Endodermal cell (in vitro differentiated cells): ENCODE data around the gene PLAU. TPM values are rescaled to one million over a fixed set of nuclear protein-coding genes. Genes with fewer than 3 reads are reported as not detected.
A peak's percentile ranks its signal among the peaks of the same experiment; 100 is the strongest.

ENCODE experiments used
- DNase-seq: peaks from one replicate; pipeline ENCODE4 v3.0.0-alpha.2; 2017
- H3K27ac ChIP-seq: 2 replicates; pipeline ENCODE4 v1.5.1; 2013; ENCODE audit warnings: mild to moderate bottlenecking, low read depth, low read length, moderate library complexity
- H3K27me3 ChIP-seq: 2 replicates; pipeline ENCODE4 v1.6.1; 2013; ENCODE audit warnings: mild to moderate bottlenecking, low read length, moderate library complexity; ENCODE audit not compliant: insufficient read depth, control insufficient read depth, poor library complexity, severe bottlenecking
- H3K36me3 ChIP-seq: 2 replicates; pipeline ENCODE4 v1.7.0; 2013; ENCODE audit warnings: mild to moderate bottlenecking, low read length, moderate library complexity; ENCODE audit not compliant: control insufficient read depth, insufficient read depth
- H3K4me1 ChIP-seq: one replicate; pipeline ENCODE4 v1.7.0; 2013; ENCODE audit warnings: low read length; ENCODE audit not compliant: control insufficient read depth, insufficient read depth
- H3K4me3 ChIP-seq: 2 replicates; pipeline ENCODE4 v1.5.1; 2013; ENCODE audit warnings: mild to moderate bottlenecking, low read length, moderate library complexity
- H3K9ac ChIP-seq: 2 replicates; pipeline ENCODE4 v1.6.1; 2013; ENCODE audit warnings: mild to moderate bottlenecking, low read length, moderate library complexity; ENCODE audit not compliant: poor library complexity, severe bottlenecking; ENCODE audit errors: extremely low read depth
- H3K9me3 ChIP-seq: 2 replicates; pipeline ENCODE4 v1.6.1; 2013; ENCODE audit warnings: mild to moderate bottlenecking, low read length, moderate library complexity; ENCODE audit not compliant: control insufficient read depth
- H3K27ac Mint-ChIP-seq: 2 replicates; pipeline ENCODE4 v1.8.0; 2020; ENCODE audit warnings: mixed read lengths
- H3K27me3 Mint-ChIP-seq: 2 replicates; pipeline ENCODE4 v1.8.0; 2021; ENCODE audit warnings: mild to moderate bottlenecking, mixed read lengths; ENCODE audit not compliant: insufficient read depth
- H3K36me3 Mint-ChIP-seq: 2 replicates; pipeline ENCODE4 v1.8.0; 2020; ENCODE audit warnings: low read depth, mixed read lengths
- H3K4me1 Mint-ChIP-seq: 2 replicates; pipeline ENCODE4 v1.8.0; 2020; ENCODE audit warnings: mixed read lengths
- H3K4me3 Mint-ChIP-seq: 2 replicates; pipeline ENCODE4 v1.8.0; 2020; ENCODE audit warnings: mild to moderate bottlenecking, moderate library complexity, mixed read lengths
- H3K9me3 Mint-ChIP-seq: 2 replicates; pipeline ENCODE4 v1.8.0; 2020; ENCODE audit warnings: mild to moderate bottlenecking, mixed read lengths
- WGBS, 2 experiments: methylation state at CpG; one replicate each; pipeline versions ENCODE4 v1.1.5 to v1.1.7; 2013; ENCODE audit warnings: missing lambda C conversion rate in 2 of 2, mixed read lengths in 1 of 2; ENCODE audit not compliant: insufficient coverage in 1 of 2, insufficient read length in 1 of 2; 5-methylcytosine and 5-hydroxymethylcytosine counted together
- total RNA-seq, 2 donors: library from RNA; stranded (reverse); fragmentation: NEBNext Ultra II Directional in 1 of 2; extraction: Animal tissue kit (Norgen Biotek cat#: 25700) in 1 of 2; gene quantifications; 2 replicates in 1 of 2; 3 replicates in 1 of 2; pipeline ENCODE4 v1.2.1, GENCODE V29; 2021
- TF ChIP-seq, protein P1 (sequence below): fragments of 200-600 bp; sonication (generic); conservative IDR thresholded peaks from 2 replicates; pipeline ENCODE4 v1.5.0; 2021; ENCODE audit warnings: antibody characterized with exemption, mild to moderate bottlenecking

PLAU gene
- total RNA-seq, 2 donors from 2014 or later: 2.7 to 3.3 TPM

DNA sequence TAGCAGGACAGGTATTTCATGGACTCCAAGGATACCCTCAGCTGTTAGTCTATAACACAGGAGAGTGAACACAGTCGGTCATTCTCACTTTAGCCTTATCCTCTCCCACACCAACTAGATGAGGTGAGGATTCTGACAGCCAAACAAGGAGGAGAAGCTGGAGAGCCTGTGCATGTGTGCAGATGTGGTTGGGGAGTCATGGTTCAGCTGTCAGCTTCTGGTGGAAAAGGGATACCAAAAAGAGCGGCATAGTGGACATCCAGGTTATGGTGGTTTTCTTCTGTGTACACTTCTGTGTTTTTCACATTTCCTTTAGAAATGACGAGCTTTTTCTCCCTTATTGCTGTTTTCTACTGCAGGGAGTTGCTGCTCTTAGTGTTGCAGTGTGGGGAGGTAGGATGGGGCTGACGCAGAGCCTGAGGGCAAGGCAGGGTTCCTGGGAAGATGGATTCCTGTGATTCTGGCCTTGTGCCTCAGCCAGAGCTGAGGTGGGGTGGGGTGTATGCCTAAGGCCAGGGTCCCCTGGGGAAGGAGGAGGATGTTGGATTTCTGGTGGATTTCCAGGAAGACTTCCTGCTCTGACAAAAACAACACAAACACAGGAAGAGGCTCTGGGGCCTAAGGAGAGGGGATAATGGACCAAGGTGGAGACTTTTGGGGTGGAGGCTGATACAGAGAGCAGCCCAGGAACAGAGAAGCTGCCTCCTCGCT, 26.6 kb downstream of the PLAU start:
- Histone ChIP-seq H3K27me3 (no peaks in the 10 kb centered on the region), H3K9me3 (no peaks in the 10 kb centered on the region), H3K4me3 (no peak overlapping the region), H3K9ac (no peak overlapping the region), H3K4me1 (peaks cover 2% of the 10 kb centered on the region), H3K36me3 (no peaks in the 10 kb centered on the region), H3K27ac (no peak overlapping the region)
- DNase-seq: no peak
- no peak overlapping the region for H3K4me3 Mint-ChIP-seq
- WGBS, 2 experiments: 93 to 100% methylated on average over 1 to 5 of the region's 5 CpGs
- TF ChIP-seq, protein P1, sequence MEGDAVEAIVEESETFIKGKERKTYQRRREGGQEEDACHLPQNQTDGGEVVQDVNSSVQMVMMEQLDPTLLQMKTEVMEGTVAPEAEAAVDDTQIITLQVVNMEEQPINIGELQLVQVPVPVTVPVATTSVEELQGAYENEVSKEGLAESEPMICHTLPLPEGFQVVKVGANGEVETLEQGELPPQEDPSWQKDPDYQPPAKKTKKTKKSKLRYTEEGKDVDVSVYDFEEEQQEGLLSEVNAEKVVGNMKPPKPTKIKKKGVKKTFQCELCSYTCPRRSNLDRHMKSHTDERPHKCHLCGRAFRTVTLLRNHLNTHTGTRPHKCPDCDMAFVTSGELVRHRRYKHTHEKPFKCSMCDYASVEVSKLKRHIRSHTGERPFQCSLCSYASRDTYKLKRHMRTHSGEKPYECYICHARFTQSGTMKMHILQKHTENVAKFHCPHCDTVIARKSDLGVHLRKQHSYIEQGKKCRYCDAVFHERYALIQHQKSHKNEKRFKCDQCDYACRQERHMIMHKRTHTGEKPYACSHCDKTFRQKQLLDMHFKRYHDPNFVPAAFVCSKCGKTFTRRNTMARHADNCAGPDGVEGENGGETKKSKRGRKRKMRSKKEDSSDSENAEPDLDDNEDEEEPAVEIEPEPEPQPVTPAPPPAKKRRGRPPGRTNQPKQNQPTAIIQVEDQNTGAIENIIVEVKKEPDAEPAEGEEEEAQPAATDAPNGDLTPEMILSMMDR: no peak
- H3K36me3 Mint-ChIP-seq: no peaks in the 10 kb centered on the region
- H3K27ac Mint-ChIP-seq: no peak overlapping the region
- peaks cover 11% of the 10 kb centered on the region for H3K4me1 Mint-ChIP-seq
- peaks cover 16% of the 10 kb centered on the region for H3K27me3 Mint-ChIP-seq
- no peaks in the 10 kb centered on the region for H3K9me3 Mint-ChIP-seq

DNA sequence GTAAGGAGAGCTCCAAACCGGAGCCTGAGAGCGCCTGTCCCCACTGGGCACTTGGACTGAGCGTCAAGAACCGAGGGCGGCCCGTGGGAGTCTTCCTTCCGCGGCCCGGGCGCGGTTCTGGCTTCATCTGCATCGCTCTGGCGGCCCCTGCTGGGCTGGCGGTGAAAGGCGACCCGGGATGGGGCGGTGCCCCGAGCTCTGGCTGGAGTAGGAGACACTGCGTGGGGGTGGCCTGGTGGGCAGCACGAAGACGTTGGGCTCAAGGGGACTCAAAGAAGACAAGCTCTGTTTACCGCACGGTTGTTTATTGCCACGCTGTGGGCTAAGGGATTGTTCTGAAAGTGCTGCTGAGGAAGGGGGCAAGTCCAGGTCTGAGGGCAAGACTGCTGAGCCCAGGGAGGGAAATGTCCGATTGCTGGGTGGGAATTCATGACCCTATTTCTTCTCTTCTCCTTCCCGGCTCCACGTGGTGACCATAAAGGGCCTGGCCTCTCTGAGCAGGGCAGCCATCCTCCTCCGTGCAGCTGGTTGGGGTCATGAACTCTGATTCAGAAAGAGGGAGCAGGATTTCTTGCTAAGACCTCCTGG, 29.8 kb downstream of the PLAU start:
- 13 to 15% methylated on average over 14 to 28 of the region's 28 CpGs for WGBS, 2 experiments
- Mint-ChIP-seq H3K27ac (peak overlapping the region; percentile 74), H3K36me3 (no peaks in the 10 kb centered on the region), H3K27me3 (peaks cover 14% of the 10 kb centered on the region), H3K9me3 (peaks cover 20% of the 10 kb centered on the region), H3K4me3 (no peak overlapping the region), H3K4me1 (peaks cover 4% of the 10 kb centered on the region)
- peaks cover 2% of the 10 kb centered on the region for H3K4me1 ChIP-seq
- no peak overlapping the region for H3K9ac ChIP-seq
- no peaks in the 10 kb centered on the region for H3K36me3 ChIP-seq
- peak; percentile 95 for DNase-seq
- H3K9me3 ChIP-seq: no peaks in the 10 kb centered on the region
- no peaks in the 10 kb centered on the region for H3K27me3 ChIP-seq
- no peak overlapping the region for H3K4me3 ChIP-seq
- TF ChIP-seq, protein P1: peak; percentile 96
- H3K27ac ChIP-seq: no peak overlapping the region

DNA sequence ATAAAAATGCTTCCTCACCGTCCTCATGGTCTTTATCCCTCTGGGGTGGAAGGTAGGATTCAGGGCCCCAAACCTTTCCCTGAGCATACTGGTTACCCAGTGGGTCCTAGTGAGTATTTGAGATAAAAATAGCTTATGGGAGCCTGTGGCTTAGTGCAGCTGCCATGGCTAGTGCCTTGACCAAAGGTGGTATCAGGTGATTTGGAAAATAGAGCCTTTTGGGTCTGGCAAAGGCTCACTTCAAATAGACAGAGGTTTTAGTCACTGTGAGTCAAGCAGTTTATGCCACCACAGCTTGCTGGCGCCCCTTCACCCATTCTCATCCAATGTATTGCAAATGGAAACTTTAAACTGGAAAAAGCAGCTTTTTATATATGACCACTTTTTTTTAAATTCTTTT, 30.4 kb downstream of the PLAU start:
- no peak for DNase-seq
- no peak overlapping the region for H3K9ac ChIP-seq
- H3K4me1 Mint-ChIP-seq: peaks cover 4% of the 10 kb centered on the region
- H3K4me1 ChIP-seq: peaks cover 2% of the 10 kb centered on the region
- no peak overlapping the region for H3K4me3 Mint-ChIP-seq
- H3K36me3 Mint-ChIP-seq: no peaks in the 10 kb centered on the region
- no peaks in the 10 kb centered on the region for H3K36me3 ChIP-seq
- no peak overlapping the region for H3K4me3 ChIP-seq
- TF ChIP-seq, protein P1: no peak
- no peaks in the 10 kb centered on the region for H3K27me3 ChIP-seq
- no peaks in the 10 kb centered on the region for H3K9me3 ChIP-seq
- H3K9me3 Mint-ChIP-seq: peaks cover 20% of the 10 kb centered on the region
- WGBS, 2 experiments: 94% methylated on average over 2 of the region's 2 CpGs; no CpG with 5 or more reads in 1 of the 2 experiments
- H3K27ac ChIP-seq: no peak overlapping the region
- peaks cover 14% of the 10 kb centered on the region for H3K27me3 Mint-ChIP-seq
- H3K27ac Mint-ChIP-seq: no peak overlapping the region
